Activated B cell treated with CpG ODN at 0.5 μM for 24 hours (primary cell): Measurements from ENCODE around the gene ABHD17C. TPM values are rescaled to one million over a fixed set of nuclear protein-coding genes. Genes with fewer than 3 reads are reported as not detected.

Source experiments
- ATAC-seq: fragments of 200-7000 bp; cut with Tn5 transposase; one replicate; pipeline ENCODE4 v1.10.0; 2021; ENCODE audit warnings: low read depth, mild to moderate bottlenecking, moderate library complexity
- CTCF ChIA-PET: fragments of 350-600 bp; sonication (Branson Sonifier 250); formaldehyde crosslinking; loops from one replicate; lab custom pipeline; 2021; ENCODE audit warnings: antibody characterized with exemption; lab: Charles Lee
- POLR2A ChIA-PET: fragments of 350-600 bp; sonication (Branson Sonifier 250); formaldehyde crosslinking; loops from one replicate; lab custom pipeline; 2021; ENCODE audit warnings: antibody characterized with exemption; lab: Charles Lee
- DNase-seq: peaks from one replicate; pipeline ENCODE4 v3.0.0; 2022
- H3K27ac Mint-ChIP-seq: one replicate; pipeline ENCODE4 v1.8.0; 2020; ENCODE audit warnings: mixed read lengths
- H3K27me3 Mint-ChIP-seq: one replicate; pipeline ENCODE4 v1.8.0; 2021; ENCODE audit warnings: mixed read lengths
- H3K36me3 Mint-ChIP-seq: one replicate; pipeline ENCODE4 v1.8.0; 2021; ENCODE audit warnings: low read depth, mixed read lengths
- H3K4me1 Mint-ChIP-seq: one replicate; pipeline ENCODE4 v1.8.0; 2021; ENCODE audit warnings: mixed read lengths
- H3K4me3 Mint-ChIP-seq: one replicate; pipeline ENCODE4 v1.8.0; 2020; ENCODE audit warnings: mild to moderate bottlenecking, mixed read lengths
- H3K9me3 Mint-ChIP-seq: one replicate; pipeline ENCODE4 v1.8.0; 2020; ENCODE audit warnings: mixed read lengths
- CTCF ChIP-seq: fragments of 200-600 bp; IDR thresholded peaks from one replicate; pipeline ENCODE4 v1.8.0; 2022; ENCODE audit warnings: antibody characterized with exemption, mild to moderate bottlenecking
- intact Hi-C: fragments of 100-400 bp; cut with micrococcal nuclease; formaldehyde crosslinking; loops from one replicate; pipeline ENCODE4 v1.15.1; 2024
- total RNA-seq: library from RNA; stranded (reverse); gene quantifications from 2 replicates; pipeline ENCODE4 v1.2.3, GENCODE V29; 2022

Gene ABHD17C
- total RNA-seq, 1 donor from 2014 or later, result 2.4 TPM

DNA sequence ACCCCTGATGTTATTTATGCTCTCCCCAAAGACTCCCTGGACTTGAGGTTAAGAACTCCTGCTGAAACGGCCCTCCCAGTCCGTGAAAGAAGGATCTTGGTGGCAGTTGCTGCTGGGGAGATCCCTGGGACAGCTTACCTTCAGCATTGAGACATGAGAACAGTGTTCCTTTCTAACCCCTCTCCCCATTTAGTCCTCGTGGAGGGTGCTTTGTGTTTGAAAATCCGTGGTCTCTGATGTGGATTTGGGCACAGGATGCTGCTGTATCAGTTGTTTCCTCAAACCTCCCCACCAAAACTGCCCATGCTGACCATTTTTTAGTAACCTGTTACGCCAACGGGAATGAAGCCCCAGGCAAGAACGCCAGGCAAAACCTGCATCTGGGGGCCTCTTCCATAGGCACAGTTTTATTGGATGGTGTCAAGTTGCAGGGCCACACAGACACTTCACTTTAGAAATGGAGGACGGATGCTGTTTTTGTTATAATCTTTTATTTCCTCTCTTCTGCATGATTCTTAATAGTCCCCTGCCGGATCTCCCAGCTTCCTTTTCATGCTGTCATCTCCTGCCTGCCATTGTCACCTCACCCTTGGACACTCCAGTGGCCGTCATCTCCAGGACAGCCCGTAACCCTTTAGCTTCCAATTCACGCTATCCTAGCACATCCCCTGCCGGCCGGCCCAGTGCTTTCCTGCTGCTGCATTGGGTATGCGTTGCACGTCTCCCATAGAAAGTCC, 52.4 kb downstream of the ABHD17C start:
- Mint-ChIP-seq H3K4me3 (no peak overlapping the region), H3K36me3 (peaks cover 2% of the 10 kb centered on the region), H3K27me3 (no peaks in the 10 kb centered on the region), H3K9me3 (no peaks in the 10 kb centered on the region), H3K4me1 (no peaks in the 10 kb centered on the region), H3K27ac (no peak overlapping the region)
- POLR2A ChIA-PET, result no interaction called here
- intact Hi-C loops, result no loop called here
- no peak for TF ChIP-seq CTCF
- CTCF ChIA-PET, result no interaction called here
- DNase-seq (no peak), ATAC-seq (no peak)

GRCh38 chr15:80749589-80749988, 54.5 kb downstream of the ABHD17C start:
- Mint-ChIP-seq H3K27me3 (no peaks in the 10 kb centered on the region), H3K9me3 (no peaks in the 10 kb centered on the region), H3K36me3 (peaks cover 2% of the 10 kb centered on the region), H3K4me3 (no peak overlapping the region), H3K27ac (no peak overlapping the region), H3K4me1 (no peaks in the 10 kb centered on the region)
- no peak for TF ChIP-seq CTCF
- ChIA-PET POLR2A (no interaction called here), CTCF (no interaction called here)
- ATAC-seq (no peak), DNase-seq (no peak)
- intact Hi-C loops, result no loop called here

- Mint-ChIP-seq H3K9me3 (no peaks in the 10 kb centered on the region), H3K27ac (no peak overlapping the region), H3K27me3 (no peaks in the 10 kb centered on the region), H3K4me1 (no peaks in the 10 kb centered on the region), H3K4me3 (no peak overlapping the region), H3K36me3 (peaks cover 2% of the 10 kb centered on the region)
- no peak for TF ChIP-seq CTCF
- DNase-seq, result no peak
- ChIA-PET POLR2A (no interaction called here), CTCF (no interaction called here)
- intact Hi-C loops, result no loop called here
- no peak for ATAC-seq
These were observed 55.5 kb downstream of the ABHD17C start for GRCh38 chr15:80750575-80750974.

DNA sequence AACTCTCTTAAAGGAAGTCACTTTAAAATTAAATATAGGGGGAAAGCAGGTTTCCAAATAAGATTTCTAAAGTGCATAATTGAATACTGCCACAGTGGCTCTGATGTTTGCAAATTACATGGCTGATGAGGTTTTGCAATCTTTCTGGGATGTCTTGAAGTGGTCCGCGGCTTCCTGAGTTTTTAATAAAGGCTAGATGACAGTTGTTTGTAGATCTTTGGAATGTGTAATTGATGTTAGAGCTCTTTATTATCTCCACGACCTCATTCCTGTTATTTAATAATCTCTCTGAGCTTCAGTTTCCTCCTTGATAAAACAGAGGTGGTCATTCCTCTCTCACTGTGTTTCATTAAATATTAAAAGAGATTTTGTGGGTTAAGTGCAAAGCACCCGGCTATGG, 57.1 kb downstream of the ABHD17C start:
- ChIA-PET POLR2A (no interaction called here), CTCF (no interaction called here)
- no peaks in the 10 kb centered on the region for H3K9me3 Mint-ChIP-seq

DNA sequence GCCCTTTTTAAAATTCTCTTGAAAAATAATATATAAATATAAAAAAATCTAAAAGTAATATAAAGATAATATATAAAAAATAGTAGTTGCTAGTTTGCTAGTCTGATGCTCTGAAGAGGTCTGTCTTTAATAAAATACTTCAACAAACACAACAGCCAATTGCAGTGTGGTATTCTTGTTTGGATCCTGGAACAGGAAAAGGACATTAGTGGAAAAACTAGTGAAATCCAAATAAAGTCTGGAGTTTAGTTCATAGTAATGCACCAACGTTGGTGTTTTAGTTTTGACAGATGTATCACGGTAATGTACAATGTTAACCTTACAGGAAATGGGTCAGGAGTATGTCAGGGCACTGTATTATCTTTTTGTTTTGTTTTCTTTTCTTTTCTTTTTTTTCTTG, 58.1 kb downstream of the ABHD17C start:
- ATAC-seq (no peak), DNase-seq (no peak)
- intact Hi-C loops, result no loop called here
- H3K27me3 Mint-ChIP-seq, result no peaks in the 10 kb centered on the region
- ChIA-PET CTCF (no interaction called here), POLR2A (no interaction called here)
- H3K9me3 Mint-ChIP-seq, result no peaks in the 10 kb centered on the region
- H3K27ac Mint-ChIP-seq, result no peak overlapping the region
- H3K36me3 Mint-ChIP-seq, result no peaks in the 10 kb centered on the region
- H3K4me1 Mint-ChIP-seq, result no peaks in the 10 kb centered on the region
- H3K4me3 Mint-ChIP-seq, result no peak overlapping the region
- no peak for TF ChIP-seq CTCF

More for the DNA sequence above, 57.1 kb downstream of the ABHD17C start:
- no peak for TF ChIP-seq CTCF
- H3K4me1 Mint-ChIP-seq, result no peaks in the 10 kb centered on the region
- intact Hi-C loops, result no loop called here
- no peaks in the 10 kb centered on the region for H3K27me3 Mint-ChIP-seq
- DNase-seq (no peak), ATAC-seq (no peak)
- no peak overlapping the region for H3K27ac Mint-ChIP-seq
- H3K36me3 Mint-ChIP-seq, result no peaks in the 10 kb centered on the region
- H3K4me3 Mint-ChIP-seq, result no peak overlapping the region
